HCT116 (cell line): ENCODE data around the gene OR5H14.

Experiments
- EZH2 ChIP-seq: fragments of 200-600 bp; sonication (generic); IDR thresholded peaks from 2 replicates; pipeline ENCODE4 v1.6.1; 2017; ENCODE audit warnings: antibody characterized with exemption, mixed run types
- EZH2phosphoT487 ChIP-seq: fragments of 200-600 bp; IDR thresholded peaks from 2 replicates; pipeline ENCODE4 v1.6.1; 2018; ENCODE audit warnings: antibody characterized with exemption, borderline replicate concordance
- FOSL1 ChIP-seq: IDR thresholded peaks from 2 replicates; pipeline ENCODE4 v1.6.1; 2012; ENCODE audit warnings: low read depth
- JUND ChIP-seq: IDR thresholded peaks from 2 replicates; pipeline ENCODE4 v1.6.1; 2012
- POLR2A ChIP-seq: IDR thresholded peaks from 2 replicates; pipeline ENCODE4 v1.7.0; 2011; ENCODE audit warnings: borderline replicate concordance; ENCODE audit not compliant: insufficient read depth, insufficient read length; ENCODE audit errors: extremely low read depth
- SP1 ChIP-seq: IDR thresholded peaks from 2 replicates; pipeline ENCODE4 v1.6.1; 2012; ENCODE audit warnings: low read depth
- TCF7L2 ChIP-seq: IDR thresholded peaks from 2 replicates; pipeline ENCODE4 v1.7.0; 2011; ENCODE audit warnings: borderline replicate concordance, inconsistent platforms; ENCODE audit not compliant: insufficient read depth, insufficient read length; ENCODE audit errors: extremely low read depth
- YY1 ChIP-seq: IDR thresholded peaks from 2 replicates; pipeline ENCODE4 v1.6.1; 2011; ENCODE audit warnings: low read length, low read depth, moderate library complexity, mild to moderate bottlenecking; ENCODE audit not compliant: insufficient replicate concordance; ENCODE audit errors: extremely low read depth
- ZNF274 ChIP-seq: fragments of 200-500 bp; sonication (Bioruptor generic); IDR thresholded peaks from 2 replicates; pipeline ENCODE4 v1.6.1; 2014; ENCODE audit warnings: mild to moderate bottlenecking, low read depth, low read length, inconsistent platforms
- TF ChIP-seq, protein P1 (sequence below): IDR thresholded peaks from 2 replicates; pipeline ENCODE4 v1.6.1; 2012; ENCODE audit warnings: low read depth
- TF ChIP-seq, protein P2 (sequence below), 3 experiments: fragments of 200-600 bp in 1 of 3; sonication (generic) in 1 of 3; IDR thresholded peaks in 2 of 3; conservative IDR thresholded peaks in 1 of 3; 2 replicates each; pipeline ENCODE4 v1.5.1; 2012 to 2017; ENCODE audit warnings: low read depth in 2 of 3, low read length in 2 of 3, antibody characterized with exemption in 1 of 3, borderline replicate concordance in 1 of 3, control low read depth in 1 of 3, mild to moderate bottlenecking in 1 of 3, mixed read lengths in 1 of 3, mixed run types in 1 of 3, moderate library complexity in 1 of 3; ENCODE audit not compliant: insufficient read depth in 1 of 3
- TF ChIP-seq, protein P3 (sequence below): IDR thresholded peaks from 2 replicates; pipeline ENCODE4 v1.6.1; 2012
- TF ChIP-seq, protein P4 (sequence below): IDR thresholded peaks from 2 replicates; pipeline ENCODE4 v1.6.1; 2012

DNA sequence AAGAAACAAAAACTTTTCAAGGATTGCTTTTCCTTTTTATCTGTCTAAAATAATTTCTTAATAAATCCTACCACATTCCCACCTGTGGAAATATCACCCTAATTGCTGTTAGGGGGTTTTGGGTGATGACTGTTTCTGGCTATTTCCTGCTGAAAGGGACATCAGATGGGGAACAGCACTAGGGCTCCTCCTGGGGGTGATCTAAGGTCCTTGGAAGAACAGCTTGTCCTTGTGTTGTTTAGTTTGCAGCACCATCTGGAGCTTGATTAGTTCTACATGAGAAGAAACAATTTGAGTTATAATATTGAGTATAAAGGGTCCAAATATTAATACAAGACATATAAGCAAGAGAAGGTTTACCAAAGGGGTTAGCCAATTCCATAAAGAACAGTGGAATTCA lies 37.9 kb downstream of the OR5H14 start:
- TF ChIP-seq ZNF274: no peak
- TF ChIP-seq, protein P1, sequence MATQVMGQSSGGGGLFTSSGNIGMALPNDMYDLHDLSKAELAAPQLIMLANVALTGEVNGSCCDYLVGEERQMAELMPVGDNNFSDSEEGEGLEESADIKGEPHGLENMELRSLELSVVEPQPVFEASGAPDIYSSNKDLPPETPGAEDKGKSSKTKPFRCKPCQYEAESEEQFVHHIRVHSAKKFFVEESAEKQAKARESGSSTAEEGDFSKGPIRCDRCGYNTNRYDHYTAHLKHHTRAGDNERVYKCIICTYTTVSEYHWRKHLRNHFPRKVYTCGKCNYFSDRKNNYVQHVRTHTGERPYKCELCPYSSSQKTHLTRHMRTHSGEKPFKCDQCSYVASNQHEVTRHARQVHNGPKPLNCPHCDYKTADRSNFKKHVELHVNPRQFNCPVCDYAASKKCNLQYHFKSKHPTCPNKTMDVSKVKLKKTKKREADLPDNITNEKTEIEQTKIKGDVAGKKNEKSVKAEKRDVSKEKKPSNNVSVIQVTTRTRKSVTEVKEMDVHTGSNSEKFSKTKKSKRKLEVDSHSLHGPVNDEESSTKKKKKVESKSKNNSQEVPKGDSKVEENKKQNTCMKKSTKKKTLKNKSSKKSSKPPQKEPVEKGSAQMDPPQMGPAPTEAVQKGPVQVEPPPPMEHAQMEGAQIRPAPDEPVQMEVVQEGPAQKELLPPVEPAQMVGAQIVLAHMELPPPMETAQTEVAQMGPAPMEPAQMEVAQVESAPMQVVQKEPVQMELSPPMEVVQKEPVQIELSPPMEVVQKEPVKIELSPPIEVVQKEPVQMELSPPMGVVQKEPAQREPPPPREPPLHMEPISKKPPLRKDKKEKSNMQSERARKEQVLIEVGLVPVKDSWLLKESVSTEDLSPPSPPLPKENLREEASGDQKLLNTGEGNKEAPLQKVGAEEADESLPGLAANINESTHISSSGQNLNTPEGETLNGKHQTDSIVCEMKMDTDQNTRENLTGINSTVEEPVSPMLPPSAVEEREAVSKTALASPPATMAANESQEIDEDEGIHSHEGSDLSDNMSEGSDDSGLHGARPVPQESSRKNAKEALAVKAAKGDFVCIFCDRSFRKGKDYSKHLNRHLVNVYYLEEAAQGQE: no peak
- TF ChIP-seq, protein P2, sequence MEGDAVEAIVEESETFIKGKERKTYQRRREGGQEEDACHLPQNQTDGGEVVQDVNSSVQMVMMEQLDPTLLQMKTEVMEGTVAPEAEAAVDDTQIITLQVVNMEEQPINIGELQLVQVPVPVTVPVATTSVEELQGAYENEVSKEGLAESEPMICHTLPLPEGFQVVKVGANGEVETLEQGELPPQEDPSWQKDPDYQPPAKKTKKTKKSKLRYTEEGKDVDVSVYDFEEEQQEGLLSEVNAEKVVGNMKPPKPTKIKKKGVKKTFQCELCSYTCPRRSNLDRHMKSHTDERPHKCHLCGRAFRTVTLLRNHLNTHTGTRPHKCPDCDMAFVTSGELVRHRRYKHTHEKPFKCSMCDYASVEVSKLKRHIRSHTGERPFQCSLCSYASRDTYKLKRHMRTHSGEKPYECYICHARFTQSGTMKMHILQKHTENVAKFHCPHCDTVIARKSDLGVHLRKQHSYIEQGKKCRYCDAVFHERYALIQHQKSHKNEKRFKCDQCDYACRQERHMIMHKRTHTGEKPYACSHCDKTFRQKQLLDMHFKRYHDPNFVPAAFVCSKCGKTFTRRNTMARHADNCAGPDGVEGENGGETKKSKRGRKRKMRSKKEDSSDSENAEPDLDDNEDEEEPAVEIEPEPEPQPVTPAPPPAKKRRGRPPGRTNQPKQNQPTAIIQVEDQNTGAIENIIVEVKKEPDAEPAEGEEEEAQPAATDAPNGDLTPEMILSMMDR (IDR thresholded peaks at IDR 0.05 in 2 of 3, conservative IDR thresholded peaks at IDR 0.05 in 1 of 3; ENCODE audit: borderline replicate concordance in 1 of 3, insufficient read depth in 1 of 3, low read depth in 2 of 3, low read length in 2 of 3): peak; percentile 29 to 72 (median 30); a peak in 3 of 6 replicates
- no peak for TF ChIP-seq TCF7L2
- no peak for TF ChIP-seq FOSL1
- no peak for TF ChIP-seq EZH2phosphoT487
- no peak for TF ChIP-seq POLR2A
- TF ChIP-seq, protein P3, sequence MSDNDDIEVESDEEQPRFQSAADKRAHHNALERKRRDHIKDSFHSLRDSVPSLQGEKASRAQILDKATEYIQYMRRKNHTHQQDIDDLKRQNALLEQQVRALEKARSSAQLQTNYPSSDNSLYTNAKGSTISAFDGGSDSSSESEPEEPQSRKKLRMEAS: no peak
- no peak for TF ChIP-seq EZH2
- TF ChIP-seq JUND: no peak
- TF ChIP-seq SP1: no peak
- no peak for TF ChIP-seq YY1
- TF ChIP-seq, protein P4, sequence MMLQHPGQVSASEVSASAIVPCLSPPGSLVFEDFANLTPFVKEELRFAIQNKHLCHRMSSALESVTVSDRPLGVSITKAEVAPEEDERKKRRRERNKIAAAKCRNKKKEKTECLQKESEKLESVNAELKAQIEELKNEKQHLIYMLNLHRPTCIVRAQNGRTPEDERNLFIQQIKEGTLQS: no peak
